GM12891 (cell line): Measurements from ENCODE around the gene F10.

ENCODE experiments used
- DNase-seq: peaks from one replicate; pipeline ENCODE4 v3.0.0; 2011; ENCODE audit warnings: low spot score; ENCODE audit not compliant: insufficient read length
- FAIRE-seq: peaks from 2 replicates; lab custom pipeline; 2011; peaks lifted over from hg19 to GRCh38; lab: Jason Lieb, UNC
- PAX5 ChIP-seq: IDR thresholded peaks from 2 replicates; pipeline ENCODE4 v1.6.1; 2011; ENCODE audit warnings: low read length, moderate library complexity, mild to moderate bottlenecking; ENCODE audit not compliant: insufficient read depth, severe bottlenecking
- POLR2A ChIP-seq: IDR thresholded peaks from 2 replicates; pipeline ENCODE4 v1.6.1; 2011; ENCODE audit warnings: low read depth, low read length, control low read depth
- POLR2AphosphoS5 ChIP-seq: IDR thresholded peaks from 2 replicates; pipeline ENCODE4 v1.6.1; 2011; ENCODE audit warnings: low read depth, low read length, control low read depth
- POU2F2 ChIP-seq: IDR thresholded peaks from 2 replicates; pipeline ENCODE4 v1.6.1; 2011; ENCODE audit warnings: low read depth, mild to moderate bottlenecking, control low read depth, low read length, moderate library complexity
- SPI1 ChIP-seq: IDR thresholded peaks from 2 replicates; pipeline ENCODE4 v1.6.1; 2011; ENCODE audit warnings: low read depth, low read length, control low read depth
- TAF1 ChIP-seq: IDR thresholded peaks from 2 replicates; pipeline ENCODE4 v1.6.1; 2011; ENCODE audit warnings: low read depth, low read length, control low read depth

Gene F10

GRCh38 chr13:113148940-113149503 is 26.4 kb downstream of the F10 start:
- no peak for FAIRE-seq
- DNase-seq: no peak
- no peak for TF ChIP-seq SPI1
- no peak for TF ChIP-seq POU2F2
- no peak for TF ChIP-seq POLR2A
- no peak for TF ChIP-seq PAX5
- TF ChIP-seq TAF1: no peak
- no peak for TF ChIP-seq POLR2AphosphoS5

- FAIRE-seq: no peak
- no peak for DNase-seq
- no peak for TF ChIP-seq PAX5
- no peak for TF ChIP-seq POLR2AphosphoS5
- TF ChIP-seq TAF1: no peak
- TF ChIP-seq SPI1: no peak
- no peak for TF ChIP-seq POLR2A
- no peak for TF ChIP-seq POU2F2
Observed at GRCh38 chr13:113149711-113150549, 27.3 kb downstream of the F10 start.

GRCh38 chr13:113150550-113151365 is 28.2 kb downstream of the F10 start:
- no peak for TF ChIP-seq POLR2A
- no peak for TF ChIP-seq SPI1
- no peak for TF ChIP-seq PAX5
- TF ChIP-seq POU2F2: no peak
- no peak for TF ChIP-seq TAF1
- no peak for TF ChIP-seq POLR2AphosphoS5
- FAIRE-seq: no peak
- no peak for DNase-seq

- FAIRE-seq (peak; percentile 43), DNase-seq (no peak)
- TF ChIP-seq SPI1 (no peak), POU2F2 (no peak), POLR2AphosphoS5 (no peak), POLR2A (no peak), PAX5 (no peak), TAF1 (no peak)
Observed at GRCh38 chr13:113151745-113152690, 29.4 kb downstream of the F10 start.

- FAIRE-seq: no peak
- DNase-seq: no peak
- no peak for TF ChIP-seq POU2F2
- no peak for TF ChIP-seq PAX5
- no peak for TF ChIP-seq SPI1
- no peak for TF ChIP-seq POLR2A
- no peak for TF ChIP-seq POLR2AphosphoS5
- no peak for TF ChIP-seq TAF1
Observed at GRCh38 chr13:113152691-113152983, 30.0 kb downstream of the F10 start.

GRCh38 chr13:113152984-113153809 is 30.6 kb downstream of the F10 start:
- no peak for DNase-seq
- TF ChIP-seq POLR2AphosphoS5: no peak
- no peak for TF ChIP-seq TAF1
- no peak for TF ChIP-seq POLR2A
- TF ChIP-seq PAX5: no peak
- TF ChIP-seq SPI1: no peak
- no peak for TF ChIP-seq POU2F2
- FAIRE-seq: peak; percentile 69

- FAIRE-seq (peak; percentile 40), DNase-seq (peak; percentile 77)
- no peak for TF ChIP-seq TAF1
- TF ChIP-seq POLR2A: no peak
- no peak for TF ChIP-seq PAX5
- TF ChIP-seq POU2F2: no peak
- TF ChIP-seq POLR2AphosphoS5: no peak
- TF ChIP-seq SPI1: no peak
Observed at GRCh38 chr13:113153810-113154748, 31.5 kb downstream of the F10 start.
